Adrenal gland (tissue), 5 donors: ENCODE results near the gene SORBS1.

Experiments
- POLR2A ChIP-seq, 2 donors: fragments of 450-650 bp; IDR thresholded peaks; one replicate each; pipeline ENCODE4 v1.6.1; 2017; ENCODE audit warnings: antibody characterized with exemption in 2 of 2, mild to moderate bottlenecking in 2 of 2, moderate library complexity in 1 of 2
- TF ChIP-seq, protein P1 (sequence below), 6 experiments: fragments of 450-650 bp in 4 of 6; fragments of 200-600 bp in 2 of 6; sonication (generic) in 1 of 6; IDR thresholded peaks; 1 replicate in 5 of 6; 2 replicates in 1 of 6; pipeline versions ENCODE4 v1.5.1 to v1.8.0; 2016 to 2021; ENCODE audit warnings: antibody characterized with exemption in 6 of 6, mild to moderate bottlenecking in 2 of 6, moderate library complexity in 1 of 6
- donor health status: DM: no; HTN: no; CAD: no.

DNA sequence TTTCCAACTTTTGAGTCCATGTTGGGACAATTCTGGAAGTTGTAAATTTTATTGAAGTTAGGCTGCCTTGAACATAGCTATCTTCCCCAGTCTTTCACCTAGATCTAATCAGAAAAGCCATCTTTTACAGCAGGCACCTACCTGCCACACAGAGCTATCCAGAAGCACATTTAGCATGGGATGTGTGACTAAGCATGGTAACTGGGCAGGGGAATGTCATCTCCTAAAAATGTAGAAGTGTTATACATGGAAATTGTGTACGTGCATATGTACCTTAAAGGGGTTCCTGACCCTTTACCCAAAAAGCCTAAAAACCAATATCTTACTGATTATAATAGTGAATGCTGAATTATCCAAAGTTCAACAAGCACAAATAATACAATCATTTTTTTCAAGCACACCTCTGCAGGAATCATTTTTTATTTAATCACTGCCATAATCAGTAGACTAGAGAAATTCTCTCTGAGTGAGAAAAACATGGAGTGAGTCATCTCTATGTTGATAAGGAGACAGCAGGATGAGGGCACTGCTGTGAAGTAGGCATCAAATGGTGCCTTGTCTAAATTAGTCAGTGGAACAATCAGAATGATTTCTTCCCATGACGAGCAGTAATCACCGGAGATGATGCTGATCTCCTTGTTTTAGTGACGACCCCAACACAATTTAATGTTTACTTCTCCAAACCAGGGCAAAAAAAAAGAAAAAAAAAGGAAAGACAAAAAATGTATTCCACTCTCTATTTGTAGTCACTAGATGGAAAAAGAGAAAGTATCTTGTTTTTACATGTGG, 75.9 kb downstream of the SORBS1 start:
- no peak for TF ChIP-seq POLR2A (IDR thresholded peaks at IDR 0.05)
- TF ChIP-seq, protein P1, sequence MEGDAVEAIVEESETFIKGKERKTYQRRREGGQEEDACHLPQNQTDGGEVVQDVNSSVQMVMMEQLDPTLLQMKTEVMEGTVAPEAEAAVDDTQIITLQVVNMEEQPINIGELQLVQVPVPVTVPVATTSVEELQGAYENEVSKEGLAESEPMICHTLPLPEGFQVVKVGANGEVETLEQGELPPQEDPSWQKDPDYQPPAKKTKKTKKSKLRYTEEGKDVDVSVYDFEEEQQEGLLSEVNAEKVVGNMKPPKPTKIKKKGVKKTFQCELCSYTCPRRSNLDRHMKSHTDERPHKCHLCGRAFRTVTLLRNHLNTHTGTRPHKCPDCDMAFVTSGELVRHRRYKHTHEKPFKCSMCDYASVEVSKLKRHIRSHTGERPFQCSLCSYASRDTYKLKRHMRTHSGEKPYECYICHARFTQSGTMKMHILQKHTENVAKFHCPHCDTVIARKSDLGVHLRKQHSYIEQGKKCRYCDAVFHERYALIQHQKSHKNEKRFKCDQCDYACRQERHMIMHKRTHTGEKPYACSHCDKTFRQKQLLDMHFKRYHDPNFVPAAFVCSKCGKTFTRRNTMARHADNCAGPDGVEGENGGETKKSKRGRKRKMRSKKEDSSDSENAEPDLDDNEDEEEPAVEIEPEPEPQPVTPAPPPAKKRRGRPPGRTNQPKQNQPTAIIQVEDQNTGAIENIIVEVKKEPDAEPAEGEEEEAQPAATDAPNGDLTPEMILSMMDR (IDR thresholded peaks at IDR 0.05): no peak
